Psoas muscle (tissue), 8 donors: Measurements from ENCODE around the gene FHDC1. TPM values are rescaled to one million over a fixed set of nuclear protein-coding genes. Genes with fewer than 3 reads are reported as not detected.

Experiments
- ATAC-seq, 4 donors: fragments of 200-7000 bp; cut with Tn5 transposase; one replicate each; pipeline ENCODE4 v1.9.1; 2020; ENCODE audit warnings: moderate library complexity in 3 of 4, mild to moderate bottlenecking in 2 of 4
- DNase-seq, 2 donors: peaks; one replicate each; pipeline ENCODE4 v3.0.0-alpha.2; 2020
- H3K27ac ChIP-seq: fragments of 200-600 bp; one replicate; pipeline ENCODE4 v1.8.0; 2022
- H3K27me3 ChIP-seq, 3 donors: fragments of 200-600 bp in 1 of 3; one replicate each; pipeline versions ENCODE4 v1.6.1 to v1.8.0; 2013 to 2022; ENCODE audit warnings: low read length in 2 of 3, mild to moderate bottlenecking in 2 of 3, moderate library complexity in 1 of 3; ENCODE audit not compliant: insufficient read depth in 3 of 3
- H3K36me3 ChIP-seq, 2 donors: fragments of 200-600 bp in 1 of 2; one replicate each; pipeline versions ENCODE4 v1.6.1 to v1.8.0; 2013 to 2022; ENCODE audit warnings: low read depth in 1 of 2, mild to moderate bottlenecking in 1 of 2, moderate library complexity in 1 of 2; ENCODE audit not compliant: insufficient read depth in 1 of 2
- H3K4me1 ChIP-seq: fragments of 200-600 bp; one replicate; pipeline ENCODE4 v1.8.0; 2022
- H3K4me3 ChIP-seq: fragments of 200-600 bp; one replicate; pipeline ENCODE4 v1.8.0; 2022; ENCODE audit warnings: mild to moderate bottlenecking
- H3K9me3 ChIP-seq: fragments of 200-600 bp; one replicate; pipeline ENCODE4 v1.8.0; 2022
- WGBS, 3 donors: extraction: QIAGEN DNeasy Blood & Tissue Kit; methylation state at CpG; one replicate each; pipeline versions ENCODE4 v1.1.6 to v1.1.7; 2013; 5-methylcytosine and 5-hydroxymethylcytosine counted together
- intact Hi-C, 2 donors: fragments of 100-400 bp; cut with DNase I; formaldehyde crosslinking; loops; one replicate each; pipeline versions ENCODE4 v1.11.0 to v1.14.2; 2022
- polyA plus RNA-seq, 3 donors: library from polyadenylated mRNA; stranded (reverse); fragments of 200-250 nt; gene quantifications; one replicate each; pipeline ENCODE4 v1.2.3, GENCODE V29; 2013
- total RNA-seq, 4 donors: library from RNA; stranded (reverse); fragmentation: NEBNext Ultra II Directional in 2 of 4; extraction: Animal tissue kit (Norgen Biotek cat#: 25700) in 2 of 4; gene quantifications; one replicate each; pipeline versions ENCODE4 v1.2.1 to v1.2.4, GENCODE V29; 2021 to 2023
- TF ChIP-seq, protein P1 (sequence below): fragments of 200-600 bp; IDR thresholded peaks from one replicate; pipeline ENCODE4 v1.8.0; 2022; ENCODE audit warnings: antibody characterized with exemption
- donor health status: healthy with polysubstance abuse.
- donor health status: DM: no; HTN: no; CAD: no; lungs with moderate emphysema.
- donor health status: Bipolar disorder and iron deficiency.
- donor health status: healthy.
- donor health status: DM: yes; HTN: yes; CAD: no.
- donor health status: DM: no; HTN: no; CAD: no.
- donor health status: DM: no; HTN: no; CAD: no.
- donor health status: DM: yes; HTN: yes; CAD: no.

Gene FHDC1
- total and polyA plus RNA-seq, 7 donors = 0.27 to 2.8 (median 0.38) TPM

DNA sequence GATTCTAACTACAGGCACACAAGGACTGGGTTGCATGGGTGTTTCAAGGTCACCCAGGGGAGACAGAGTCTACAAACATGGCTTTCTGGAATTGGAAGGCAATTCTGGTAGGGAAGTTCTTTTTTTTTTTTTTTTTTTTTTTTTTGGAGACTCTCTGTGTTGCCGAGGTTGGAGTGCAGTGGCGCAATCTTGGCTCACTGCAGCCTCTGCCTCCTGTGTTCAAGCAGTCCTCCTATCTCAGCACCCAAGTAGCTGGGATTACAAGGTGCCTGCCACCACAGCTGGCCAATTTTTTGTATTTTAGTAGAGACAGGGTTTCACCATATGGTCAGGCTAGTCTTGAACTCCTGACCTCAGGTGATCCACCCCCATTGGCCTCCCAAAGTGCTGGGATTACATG, 16.3 kb upstream of the FHDC1 start:
- H3K4me3 ChIP-seq = no peak overlapping the region
- intact Hi-C loops = no loop called here
- 91 to 100% (median 100%) methylated on average over 2 of the region's 2 CpGs for whole genome bisulfite sequencing, 3 donors
- H3K4me1 ChIP-seq = no peaks in the 10 kb centered on the region
- DNase-seq (no peak), ATAC-seq (no peak)
- TF ChIP-seq, protein P1, sequence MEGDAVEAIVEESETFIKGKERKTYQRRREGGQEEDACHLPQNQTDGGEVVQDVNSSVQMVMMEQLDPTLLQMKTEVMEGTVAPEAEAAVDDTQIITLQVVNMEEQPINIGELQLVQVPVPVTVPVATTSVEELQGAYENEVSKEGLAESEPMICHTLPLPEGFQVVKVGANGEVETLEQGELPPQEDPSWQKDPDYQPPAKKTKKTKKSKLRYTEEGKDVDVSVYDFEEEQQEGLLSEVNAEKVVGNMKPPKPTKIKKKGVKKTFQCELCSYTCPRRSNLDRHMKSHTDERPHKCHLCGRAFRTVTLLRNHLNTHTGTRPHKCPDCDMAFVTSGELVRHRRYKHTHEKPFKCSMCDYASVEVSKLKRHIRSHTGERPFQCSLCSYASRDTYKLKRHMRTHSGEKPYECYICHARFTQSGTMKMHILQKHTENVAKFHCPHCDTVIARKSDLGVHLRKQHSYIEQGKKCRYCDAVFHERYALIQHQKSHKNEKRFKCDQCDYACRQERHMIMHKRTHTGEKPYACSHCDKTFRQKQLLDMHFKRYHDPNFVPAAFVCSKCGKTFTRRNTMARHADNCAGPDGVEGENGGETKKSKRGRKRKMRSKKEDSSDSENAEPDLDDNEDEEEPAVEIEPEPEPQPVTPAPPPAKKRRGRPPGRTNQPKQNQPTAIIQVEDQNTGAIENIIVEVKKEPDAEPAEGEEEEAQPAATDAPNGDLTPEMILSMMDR = no peak
- no peaks in the 10 kb centered on the region for H3K27me3 ChIP-seq
- H3K27ac ChIP-seq = no peak overlapping the region
- peaks cover 4% of the 10 kb centered on the region for H3K9me3 ChIP-seq
- peaks cover 0 to 2% of the 10 kb centered on the region in 2 donors for H3K36me3 ChIP-seq

DNA sequence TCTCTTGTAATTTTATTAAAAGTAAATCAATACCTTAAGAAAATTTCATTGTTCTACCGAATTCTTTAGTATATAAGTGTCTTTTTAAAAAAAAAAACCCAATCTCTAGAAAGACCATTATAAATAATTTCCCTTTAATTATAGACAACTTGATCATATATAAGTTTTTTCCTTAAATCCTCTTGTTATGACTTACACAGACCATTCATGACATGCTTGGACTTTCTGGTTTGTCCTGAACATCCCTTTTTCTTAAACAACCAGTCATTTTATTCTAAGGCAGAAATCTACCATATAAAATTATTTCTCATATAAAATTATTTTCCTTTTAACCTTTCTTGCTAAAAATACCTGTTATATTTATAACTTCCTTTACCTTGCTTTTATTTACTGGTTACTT, 15.4 kb upstream of the FHDC1 start:
- peaks cover 4% of the 10 kb centered on the region for H3K9me3 ChIP-seq

DNA sequence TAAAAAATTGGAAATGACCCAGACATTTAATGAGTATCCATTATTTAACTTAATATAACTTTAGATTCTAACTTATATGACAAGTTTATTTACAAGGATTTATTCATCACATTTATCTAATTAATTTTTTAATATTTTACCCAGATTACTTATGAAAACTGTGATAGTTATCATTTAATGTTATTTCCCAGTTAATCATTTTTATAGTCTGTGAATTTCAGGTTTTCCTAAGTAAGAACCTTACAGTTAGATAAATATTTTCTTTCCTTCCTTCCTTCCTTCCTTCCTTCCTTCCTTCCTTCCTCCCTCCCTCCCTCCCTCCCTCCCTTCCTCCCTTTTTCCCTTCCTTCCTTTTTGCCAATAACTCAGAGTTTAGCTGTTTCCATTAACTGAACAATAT, 14.8 kb upstream of the FHDC1 start:
- peaks cover 4% of the 10 kb centered on the region for H3K9me3 ChIP-seq
- TF ChIP-seq, protein P1 = no peak
- H3K4me3 ChIP-seq = no peak overlapping the region
- peaks cover 0 to 2% of the 10 kb centered on the region in 2 donors for H3K36me3 ChIP-seq
- intact Hi-C loops = no loop called here
- ATAC-seq = no peak
- H3K27ac ChIP-seq = no peak overlapping the region
- no peak for DNase-seq
- no peaks in the 10 kb centered on the region for H3K4me1 ChIP-seq
- no peaks in the 10 kb centered on the region for H3K27me3 ChIP-seq

More for the DNA sequence above, 15.4 kb upstream of the FHDC1 start:
- no peaks in the 10 kb centered on the region for H3K27me3 ChIP-seq
- DNase-seq (no peak), ATAC-seq (no peak)
- H3K4me1 ChIP-seq = no peaks in the 10 kb centered on the region
- intact Hi-C loops = no loop called here
- no peak overlapping the region for H3K4me3 ChIP-seq
- peaks cover 0 to 2% of the 10 kb centered on the region in 2 donors for H3K36me3 ChIP-seq
- H3K27ac ChIP-seq = no peak overlapping the region
- TF ChIP-seq, protein P1 = no peak
- 58 to 74% (median 63%) methylated on average over 1 of the region's 1 CpG for WGBS, 3 donors

DNA sequence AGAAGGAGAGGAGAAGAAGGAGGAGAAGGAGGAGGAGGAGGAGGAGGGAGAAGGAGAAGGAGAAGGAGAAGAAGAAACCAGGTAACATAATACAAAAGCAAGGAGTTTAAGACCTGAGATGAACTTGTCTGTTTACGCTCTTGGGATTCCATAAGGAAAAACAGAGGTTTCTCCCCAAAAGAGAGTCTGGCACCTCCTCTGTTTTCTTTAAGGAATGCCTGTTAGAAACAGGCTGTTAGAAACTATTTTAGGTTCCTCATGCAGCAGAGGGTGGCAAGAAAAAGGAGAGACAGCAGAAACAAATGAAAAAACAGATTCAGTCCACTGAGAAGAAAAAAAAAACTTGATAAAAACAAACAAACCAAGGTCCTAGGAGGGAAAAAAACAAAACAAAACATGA, 10.3 kb upstream of the FHDC1 start:
- 96 to 100% (median 100%) methylated on average over 1 of the region's 1 CpG for WGBS, 3 donors
- intact Hi-C loops = no loop called here

DNA sequence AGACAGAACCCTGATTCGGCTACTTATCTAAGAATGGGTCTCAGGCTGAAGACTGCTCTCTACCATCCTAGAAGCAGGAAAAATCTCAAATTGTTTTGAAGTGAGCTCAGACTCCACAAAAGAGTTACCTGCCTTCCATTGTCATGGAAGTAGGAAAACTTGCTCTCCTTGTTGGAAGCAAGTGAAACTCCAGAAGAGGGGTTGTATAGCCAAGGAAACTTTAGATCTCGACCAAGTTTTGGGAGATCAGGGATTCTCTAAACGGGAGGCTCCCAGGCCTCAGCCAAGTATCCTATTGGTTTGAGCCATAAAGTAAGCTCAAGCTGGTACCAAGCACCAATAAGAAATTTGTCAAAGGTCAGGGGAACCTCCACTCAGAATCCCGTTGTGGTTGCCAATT, 9.2 kb upstream of the FHDC1 start:
- Histone ChIP-seq H3K4me1 (no peaks in the 10 kb centered on the region), H3K27ac (no peak overlapping the region), H3K4me3 (no peak overlapping the region), H3K27me3 (no peaks in the 10 kb centered on the region), H3K9me3 (no peaks in the 10 kb centered on the region), H3K36me3 (no peaks in the 10 kb centered on the region)
- TF ChIP-seq, protein P1 = no peak
- WGBS, 3 donors = 84 to 90% (median 89%) methylated on average over 4 of the region's 4 CpGs
- no peak for DNase-seq
- no peak for ATAC-seq
- intact Hi-C loops = no loop called here

More for the DNA sequence above, 10.3 kb upstream of the FHDC1 start:
- H3K4me1 ChIP-seq = no peaks in the 10 kb centered on the region
- ATAC-seq (no peak), DNase-seq (no peak)
- H3K27me3 ChIP-seq = no peaks in the 10 kb centered on the region
- H3K27ac ChIP-seq = no peak overlapping the region
- TF ChIP-seq, protein P1 = no peak
- no peaks in the 10 kb centered on the region for H3K36me3 ChIP-seq
- no peaks in the 10 kb centered on the region for H3K9me3 ChIP-seq
- no peak overlapping the region for H3K4me3 ChIP-seq
